ENCODE measurements around the gene UCN2. TPM values are rescaled to one million over a fixed set of nuclear protein-coding genes. Genes with fewer than 3 reads are reported as not detected.

Gene UCN2
- total RNA-seq = under 1 TPM in 1 of 4 donors, not detected in 3; 0.49 TPM

GRCh38 chr3:48563382-48563918 is at the start of gene UCN2:
Gene UCN2, minus strand, starts transcription at chr3:48563781. Its CDS starts 657 bp downstream, at chr3:48563124.
- Histone ChIP-seq H3K4me1 (no peaks in the 10 kb centered on the region), H3K27me3 (no peaks in the 10 kb centered on the region), H3K9me3 (no peaks in the 10 kb centered on the region), H3K27ac (no peak within 1 kb of the TSS), H3K4me3 (no peak within 1 kb of the TSS), H3K36me3 (no peaks in the 10 kb centered on the region)
- intact Hi-C loops (cut with DNase I; ENCODE audit: low total_unique reads) = no loop called here
- DNase-seq = no peak
- TF ChIP-seq, protein P1, sequence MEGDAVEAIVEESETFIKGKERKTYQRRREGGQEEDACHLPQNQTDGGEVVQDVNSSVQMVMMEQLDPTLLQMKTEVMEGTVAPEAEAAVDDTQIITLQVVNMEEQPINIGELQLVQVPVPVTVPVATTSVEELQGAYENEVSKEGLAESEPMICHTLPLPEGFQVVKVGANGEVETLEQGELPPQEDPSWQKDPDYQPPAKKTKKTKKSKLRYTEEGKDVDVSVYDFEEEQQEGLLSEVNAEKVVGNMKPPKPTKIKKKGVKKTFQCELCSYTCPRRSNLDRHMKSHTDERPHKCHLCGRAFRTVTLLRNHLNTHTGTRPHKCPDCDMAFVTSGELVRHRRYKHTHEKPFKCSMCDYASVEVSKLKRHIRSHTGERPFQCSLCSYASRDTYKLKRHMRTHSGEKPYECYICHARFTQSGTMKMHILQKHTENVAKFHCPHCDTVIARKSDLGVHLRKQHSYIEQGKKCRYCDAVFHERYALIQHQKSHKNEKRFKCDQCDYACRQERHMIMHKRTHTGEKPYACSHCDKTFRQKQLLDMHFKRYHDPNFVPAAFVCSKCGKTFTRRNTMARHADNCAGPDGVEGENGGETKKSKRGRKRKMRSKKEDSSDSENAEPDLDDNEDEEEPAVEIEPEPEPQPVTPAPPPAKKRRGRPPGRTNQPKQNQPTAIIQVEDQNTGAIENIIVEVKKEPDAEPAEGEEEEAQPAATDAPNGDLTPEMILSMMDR (IDR thresholded peaks at IDR 0.05) = no peak
- TF ChIP-seq POLR2A (IDR thresholded peaks at IDR 0.05) = no peak

- Histone ChIP-seq H3K36me3 (no peaks in the 10 kb centered on the region), H3K4me3 (no peak overlapping the region), H3K4me1 (no peaks in the 10 kb centered on the region), H3K9me3 (no peaks in the 10 kb centered on the region), H3K27ac (no peak overlapping the region), H3K27me3 (no peaks in the 10 kb centered on the region)
- DNase-seq = no peak
- no peak for TF ChIP-seq POLR2A (IDR thresholded peaks at IDR 0.05)
- TF ChIP-seq, protein P1 (IDR thresholded peaks at IDR 0.05) = no peak
- intact Hi-C loops (cut with DNase I; ENCODE audit: low total_unique reads) = no loop called here
Observed at GRCh38 chr3:48612309-48612708, 48.7 kb upstream of the UCN2 start.

DNA sequence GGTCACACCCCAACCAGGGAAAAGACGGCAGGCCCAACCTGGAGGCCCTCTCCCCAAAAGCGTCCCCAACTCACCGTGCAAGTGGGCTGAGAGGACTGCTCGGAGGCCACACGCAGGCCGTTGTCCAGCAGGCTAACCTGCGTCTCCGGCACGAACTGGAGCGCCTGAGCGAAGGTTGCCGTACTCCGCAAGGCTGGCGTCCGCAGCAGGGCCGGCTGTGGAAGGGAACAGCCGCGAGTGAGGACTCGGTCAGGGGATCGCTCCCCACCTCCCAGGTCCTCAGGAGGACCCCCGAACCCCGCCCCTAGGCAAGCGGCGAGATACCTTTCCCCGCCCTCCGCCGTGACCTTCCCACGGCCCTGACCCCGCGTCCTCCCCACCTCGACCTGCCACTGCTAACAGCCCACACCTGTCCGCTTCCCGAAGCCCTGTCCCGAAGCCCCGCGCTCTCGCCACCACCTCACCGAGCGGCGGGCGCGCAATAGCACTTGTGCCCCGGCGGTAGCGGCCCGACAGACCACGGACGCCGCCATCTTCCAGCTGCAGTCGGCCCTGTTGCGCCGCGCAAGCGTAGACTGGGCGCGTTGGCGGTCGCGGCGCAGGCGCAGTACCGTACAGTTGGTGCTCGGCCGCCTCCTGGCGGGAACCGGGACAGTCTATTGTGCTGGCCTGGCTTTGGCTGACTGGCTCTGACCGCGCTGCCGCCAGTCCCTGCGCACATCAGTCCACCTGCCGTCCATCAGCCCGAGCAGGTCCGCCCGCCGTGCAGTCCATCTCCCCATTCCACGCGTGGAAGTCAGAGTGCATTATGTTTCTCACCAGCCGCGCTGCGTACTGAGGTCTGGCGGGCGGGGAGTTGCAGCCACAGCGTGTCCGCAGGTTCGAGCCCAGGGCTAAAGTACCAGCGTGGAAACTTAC is 45.8 kb upstream of the UCN2 start, which contains the start of gene UQCRC1:
Gene UQCRC1 (minus strand): TSS at position 559 of the 918 bp plus-strand sequence. CDS start 26 bp downstream, at position 533.
- H3K36me3 ChIP-seq = no peaks in the 10 kb centered on the region
- peak within 1 kb of the TSS; percentile 79 to 90 for H3K27ac ChIP-seq
- no peaks in the 10 kb centered on the region for H3K4me1 ChIP-seq
- TF ChIP-seq, protein P1 (IDR thresholded peaks at IDR 0.05) = peak; percentile 83 to 98 (median 90)
- TF ChIP-seq POLR2A (IDR thresholded peaks at IDR 0.05) = peak; percentile 82 to 89
- H3K4me3 ChIP-seq = peak within 1 kb of the TSS; percentile 59 to 87
- H3K27me3 ChIP-seq = no peaks in the 10 kb centered on the region
- peak; percentile 88 to 94 for DNase-seq
- intact Hi-C loops (cut with DNase I; ENCODE audit: low total_unique reads) = no loop called here
- no peaks in the 10 kb centered on the region for H3K9me3 ChIP-seq

DNA sequence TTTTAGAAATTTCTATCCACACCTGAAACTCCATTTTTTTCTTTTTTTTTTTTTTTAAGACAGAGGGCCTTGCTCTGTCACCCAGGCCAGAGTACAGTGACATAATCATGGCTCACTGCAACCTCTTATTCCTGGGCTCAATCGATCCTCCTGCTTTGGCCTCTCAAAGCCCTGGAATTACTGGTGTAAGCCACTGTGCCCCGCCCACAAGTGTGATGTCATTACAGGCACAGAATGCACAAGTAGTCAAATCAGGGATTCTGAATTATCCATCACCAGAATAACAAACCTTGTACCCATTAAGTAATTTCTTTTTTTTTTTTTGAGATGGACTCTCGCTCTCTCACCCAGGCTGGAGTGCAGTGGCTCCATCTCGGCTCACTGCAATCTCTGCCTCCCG is 43.9 kb upstream of the UCN2 start:
- Histone ChIP-seq H3K27me3 (no peaks in the 10 kb centered on the region), H3K36me3 (no peaks in the 10 kb centered on the region), H3K9me3 (no peaks in the 10 kb centered on the region), H3K27ac (no peak overlapping the region), H3K4me1 (no peaks in the 10 kb centered on the region), H3K4me3 (no peak overlapping the region)
- intact Hi-C loops (cut with DNase I; ENCODE audit: low total_unique reads) = no loop called here
- DNase-seq = no peak
- no peak for TF ChIP-seq POLR2A (IDR thresholded peaks at IDR 0.05)
- TF ChIP-seq, protein P1 (IDR thresholded peaks at IDR 0.05) = no peak

DNA sequence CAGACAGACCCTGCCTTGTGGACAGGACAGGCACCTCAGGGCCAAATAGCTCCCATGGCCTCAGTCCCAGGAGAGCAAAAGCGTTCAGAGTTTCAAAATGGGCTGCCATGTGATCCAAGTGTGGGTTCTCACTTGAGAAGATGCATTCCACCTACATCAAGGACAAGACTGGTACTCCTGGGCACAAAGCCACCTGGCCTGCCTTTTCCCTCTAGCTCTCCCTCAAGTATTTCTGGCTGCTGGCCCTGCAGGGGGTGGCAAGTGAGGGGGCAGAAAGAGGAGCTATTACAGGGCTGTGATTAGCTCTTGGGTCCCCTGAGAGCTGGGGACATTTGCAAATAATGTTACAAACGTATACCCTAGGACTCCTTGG is 38.0 kb upstream of the UCN2 start:
- H3K4me3 ChIP-seq = no peak overlapping the region
- intact Hi-C loops (cut with DNase I; ENCODE audit: low total_unique reads) = no loop called here
- H3K27ac ChIP-seq = no peak overlapping the region
- DNase-seq = no peak
- no peaks in the 10 kb centered on the region for H3K27me3 ChIP-seq
- H3K36me3 ChIP-seq = no peaks in the 10 kb centered on the region
- no peak for TF ChIP-seq POLR2A (IDR thresholded peaks at IDR 0.05)
- TF ChIP-seq, protein P1 (IDR thresholded peaks at IDR 0.05) = no peak
- peaks cover 6 to 19% of the 10 kb centered on the region in 2 donors for H3K4me1 ChIP-seq
- no peaks in the 10 kb centered on the region for H3K9me3 ChIP-seq

Data from uterus (tissue), 4 donors.